Head of caudate nucleus (tissue), 42 donors: ENCODE results near the gene COL4A2.

Source experiments
- DNase-seq, 42 donors: peaks; one replicate each; pipeline versions ENCODE4 v3.0.0 to v3.0.0-alpha.2; 2020 to 2021; ENCODE audit warnings: mixed read lengths in 7 of 42
- intact Hi-C: fragments of 100-400 bp; cut with DNase I; formaldehyde crosslinking; loops from one replicate; pipeline ENCODE4 v1.15.0; 2022

COL4A2 gene

DNA sequence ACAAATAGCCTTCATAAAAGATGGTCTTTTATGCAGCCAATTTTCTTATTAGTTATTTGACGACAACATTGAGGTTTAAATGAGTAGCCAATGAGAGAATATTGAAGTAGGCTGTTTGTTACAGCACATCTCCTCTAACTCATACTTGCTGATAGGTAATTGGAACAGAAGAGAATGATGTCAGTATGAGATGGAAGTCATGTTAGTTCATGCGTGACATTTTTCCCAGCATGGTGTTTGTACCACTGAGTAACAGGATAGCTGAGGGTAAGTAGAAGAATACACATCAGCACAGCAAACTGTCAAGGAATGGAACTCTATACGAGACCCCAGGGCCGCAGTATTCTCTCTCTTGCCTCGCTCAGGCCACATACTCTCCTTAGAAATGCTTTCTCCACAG is 37.2 kb downstream of the COL4A2 start:
- no peak for DNase-seq
- intact Hi-C loops, result no loop called here

DNA sequence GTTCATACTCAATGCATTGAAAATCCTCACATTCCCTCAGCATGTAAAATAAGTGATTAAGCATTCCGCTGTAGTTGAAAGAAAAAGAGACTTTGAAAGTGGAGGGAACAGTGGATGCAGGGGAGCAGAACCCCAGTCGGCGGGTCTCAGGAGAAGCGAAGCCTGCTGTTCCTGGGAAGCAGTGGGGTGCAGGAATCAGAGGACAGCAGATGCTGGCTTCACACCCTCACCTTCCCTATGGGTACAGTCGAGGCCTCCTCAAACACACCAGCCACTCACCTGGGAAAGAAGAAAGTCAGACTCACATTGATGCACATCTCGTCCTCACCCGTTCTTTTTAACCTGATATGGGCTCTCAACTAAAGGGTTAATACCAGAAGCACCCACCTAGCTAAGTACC is 38.2 kb downstream of the COL4A2 start:
- intact Hi-C loops, result no loop called here
- no peak for DNase-seq

DNA sequence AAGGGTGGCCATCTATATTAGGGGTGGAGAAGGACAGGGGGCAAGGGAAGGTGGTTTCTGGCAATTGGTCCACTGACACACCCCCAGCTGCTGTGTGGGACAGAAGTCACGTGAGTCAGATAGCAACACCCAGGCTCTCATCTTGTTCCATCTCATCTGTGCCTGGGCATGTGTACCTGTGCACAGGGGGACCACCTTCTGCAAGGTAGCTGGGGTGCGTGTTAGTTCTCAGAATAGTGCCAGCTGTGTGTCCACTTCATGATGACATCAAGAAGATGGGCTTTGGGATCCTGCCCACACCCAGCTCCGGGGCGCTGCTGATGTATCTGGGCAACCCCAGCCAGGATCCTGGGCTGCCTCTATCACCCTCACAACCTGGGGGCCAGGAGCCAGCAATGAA is 38.6 kb downstream of the COL4A2 start:
- DNase-seq, result no peak
- intact Hi-C loops, result no loop called here

DNA sequence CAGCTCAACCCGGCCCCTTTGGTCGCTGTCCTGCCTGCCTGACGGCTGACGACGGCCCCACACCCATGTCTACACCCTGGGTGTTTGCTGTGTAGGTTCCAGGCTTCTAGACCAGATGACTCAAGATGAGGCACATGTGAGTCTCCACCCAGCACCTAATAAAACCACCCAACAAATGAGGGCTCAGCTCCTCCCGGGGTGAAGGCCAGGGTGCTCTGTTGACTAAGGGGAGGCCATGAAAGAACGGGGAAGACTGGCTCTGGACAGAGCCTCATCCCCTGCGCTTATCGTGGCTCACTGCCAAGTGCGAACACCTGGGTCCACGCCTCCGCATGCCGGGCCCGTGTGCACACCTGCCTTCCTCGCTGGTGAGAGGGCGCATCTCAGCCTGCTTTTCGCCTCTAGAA is 39.6 kb downstream of the COL4A2 start:
- DNase-seq, result no peak
- intact Hi-C loops, result no loop called here

DNA sequence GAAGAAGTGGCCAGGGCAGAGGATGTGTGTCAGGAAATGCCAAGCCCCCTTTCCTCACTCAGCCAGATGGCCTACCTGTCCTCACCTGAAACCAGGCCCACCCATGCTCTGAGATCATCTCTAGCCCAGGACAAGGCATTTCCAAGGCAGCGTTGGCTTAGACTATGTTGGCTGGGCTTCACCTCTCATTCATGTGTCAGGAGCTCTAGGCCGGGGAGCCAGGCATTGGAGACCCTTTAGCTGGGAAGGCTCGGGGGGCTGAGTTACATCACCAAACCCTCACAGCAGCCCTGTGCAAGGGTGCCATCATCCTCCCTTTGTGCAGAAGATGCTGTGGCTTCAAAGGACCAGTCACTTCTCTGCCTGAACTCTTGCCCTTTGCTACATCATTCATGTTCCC is 40.0 kb downstream of the COL4A2 start:
- DNase-seq, result no peak
- intact Hi-C loops, result no loop called here

DNA sequence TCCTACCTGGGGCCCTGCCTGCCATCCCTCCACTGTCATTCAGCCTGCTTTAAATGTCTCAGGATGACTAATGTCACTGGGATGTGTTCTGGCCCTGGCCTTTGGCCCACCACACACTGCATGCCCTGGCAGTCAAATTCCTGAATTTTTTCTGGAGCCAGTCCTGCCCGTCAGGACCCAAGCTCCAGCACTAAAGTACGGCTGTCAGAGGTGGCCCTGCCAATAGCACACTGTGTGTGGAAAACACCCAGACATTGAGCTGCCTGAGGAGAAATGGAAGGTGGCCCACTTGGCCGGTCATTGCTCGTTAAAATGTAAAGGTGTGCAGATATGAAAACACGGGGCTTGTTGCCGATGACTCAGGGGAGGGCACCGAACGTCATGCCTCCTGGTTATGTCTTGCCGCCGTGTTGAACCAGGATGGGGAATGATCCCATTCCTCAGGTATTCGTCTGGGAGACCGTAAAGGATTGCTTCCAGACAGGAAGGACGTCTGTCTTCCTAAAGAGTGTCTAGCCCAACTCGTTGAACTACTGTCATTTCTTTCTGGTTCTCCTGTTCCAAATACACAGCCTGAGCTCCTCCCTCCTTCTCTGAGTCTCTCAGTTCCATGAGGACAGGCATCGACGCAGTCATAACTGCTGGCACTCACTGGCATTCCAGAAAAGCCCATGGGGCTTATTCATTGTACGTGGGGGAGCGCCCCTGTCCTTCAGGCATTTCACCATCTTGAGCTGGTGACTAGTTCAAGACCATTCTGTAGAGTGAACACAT is 40.6 kb downstream of the COL4A2 start:
- DNase-seq, result no peak
- intact Hi-C loops, result no loop called here

DNA sequence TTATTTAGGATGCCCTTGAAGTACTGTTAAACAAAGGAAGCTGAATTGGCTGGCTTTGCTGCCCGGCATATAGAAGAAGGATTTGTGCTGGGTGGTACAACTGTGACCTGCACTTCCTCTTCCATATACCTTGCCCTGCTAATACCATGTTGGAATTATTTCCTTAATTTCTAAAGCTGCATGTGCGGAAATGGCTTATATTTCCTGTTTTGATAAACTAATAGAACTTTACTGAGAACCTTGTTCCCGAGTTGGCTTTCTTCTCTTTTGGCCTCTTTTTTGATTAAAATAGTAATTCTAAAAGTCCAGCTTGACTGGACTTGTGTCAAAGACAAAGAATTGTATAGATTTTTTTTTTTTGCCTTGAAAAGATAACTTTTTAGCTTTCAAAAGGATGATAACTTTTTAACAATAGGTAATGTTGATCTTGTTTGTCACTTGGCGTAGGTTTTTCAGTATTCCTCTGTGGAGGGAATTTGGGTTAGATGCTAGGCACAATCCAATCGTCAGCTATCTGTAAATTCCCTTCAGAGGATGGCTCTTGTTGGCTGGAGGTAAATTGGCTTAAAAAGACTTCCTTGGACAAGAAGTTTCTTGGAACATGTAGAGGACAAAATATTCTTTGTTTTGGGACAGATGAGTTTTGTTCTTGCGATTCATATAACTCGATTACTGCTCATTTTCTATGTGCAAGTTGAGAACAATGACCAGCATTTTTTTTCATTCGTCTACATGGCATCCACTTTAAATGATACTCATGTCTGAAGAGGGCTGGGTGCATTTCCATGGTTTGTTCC is 41.4 kb downstream of the COL4A2 start:
- DNase-seq, result no peak
- intact Hi-C loops, result no loop called here

DNA sequence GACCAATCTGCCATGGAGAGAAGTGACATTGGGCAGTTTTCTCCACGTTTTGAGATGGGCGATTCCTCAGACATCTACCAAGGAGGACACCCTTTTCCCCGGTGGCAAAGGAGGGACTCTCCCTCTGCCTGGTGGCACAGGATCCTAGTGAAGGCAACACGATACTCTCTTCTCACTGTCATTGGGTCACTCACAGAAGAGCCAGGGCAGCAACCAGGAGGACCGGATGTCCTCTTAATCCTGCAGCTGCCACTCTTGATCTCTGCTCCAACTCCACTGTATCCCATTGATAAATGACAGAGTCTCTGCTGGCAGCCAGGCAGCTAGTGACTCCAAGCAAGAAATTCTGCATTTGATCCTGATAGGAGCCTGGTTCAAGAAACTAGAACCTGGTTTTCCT is 42.2 kb downstream of the COL4A2 start:
- DNase-seq, result no peak
- intact Hi-C loops, result no loop called here

DNA sequence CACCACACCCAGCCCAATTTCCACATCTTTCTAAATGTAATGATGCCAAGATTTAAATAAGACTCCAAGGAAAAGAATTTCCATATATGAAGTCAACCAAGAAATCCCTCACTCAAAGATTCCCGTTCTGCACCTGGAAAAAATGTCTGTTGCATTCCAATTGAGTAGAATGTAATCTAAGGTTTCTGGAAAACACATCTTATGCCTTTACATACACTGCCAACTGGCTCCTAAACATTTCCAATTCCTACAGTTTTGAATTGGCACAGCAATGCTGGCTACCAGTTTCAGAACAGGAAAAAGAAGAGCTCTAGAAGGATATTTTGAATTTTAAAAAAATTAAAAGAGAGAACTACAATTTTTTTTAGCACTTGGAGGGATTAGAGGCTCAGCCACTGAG is 43.0 kb downstream of the COL4A2 start:
- no peak for DNase-seq
- intact Hi-C loops, result no loop called here

DNA sequence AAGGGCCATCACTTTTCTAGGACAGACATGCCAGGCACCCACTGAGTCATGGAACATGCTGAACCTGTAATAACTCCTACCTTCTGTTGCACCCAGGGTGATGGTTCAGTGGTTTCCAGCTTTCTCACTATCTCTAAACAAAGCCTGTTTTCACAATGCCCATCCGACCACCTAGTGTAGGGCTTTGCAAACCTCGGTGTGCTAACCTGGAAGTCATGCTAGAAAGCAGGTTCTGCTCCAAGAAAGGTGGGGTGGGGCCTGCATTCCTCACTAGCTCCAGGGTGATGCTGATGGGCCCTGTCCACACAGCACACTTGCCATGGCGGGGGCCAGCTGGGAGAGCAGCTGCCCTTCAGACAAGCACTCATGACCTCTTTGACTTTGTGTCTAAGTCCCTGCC is 43.4 kb downstream of the COL4A2 start:
- no peak for DNase-seq
- intact Hi-C loops, result no loop called here

DNA sequence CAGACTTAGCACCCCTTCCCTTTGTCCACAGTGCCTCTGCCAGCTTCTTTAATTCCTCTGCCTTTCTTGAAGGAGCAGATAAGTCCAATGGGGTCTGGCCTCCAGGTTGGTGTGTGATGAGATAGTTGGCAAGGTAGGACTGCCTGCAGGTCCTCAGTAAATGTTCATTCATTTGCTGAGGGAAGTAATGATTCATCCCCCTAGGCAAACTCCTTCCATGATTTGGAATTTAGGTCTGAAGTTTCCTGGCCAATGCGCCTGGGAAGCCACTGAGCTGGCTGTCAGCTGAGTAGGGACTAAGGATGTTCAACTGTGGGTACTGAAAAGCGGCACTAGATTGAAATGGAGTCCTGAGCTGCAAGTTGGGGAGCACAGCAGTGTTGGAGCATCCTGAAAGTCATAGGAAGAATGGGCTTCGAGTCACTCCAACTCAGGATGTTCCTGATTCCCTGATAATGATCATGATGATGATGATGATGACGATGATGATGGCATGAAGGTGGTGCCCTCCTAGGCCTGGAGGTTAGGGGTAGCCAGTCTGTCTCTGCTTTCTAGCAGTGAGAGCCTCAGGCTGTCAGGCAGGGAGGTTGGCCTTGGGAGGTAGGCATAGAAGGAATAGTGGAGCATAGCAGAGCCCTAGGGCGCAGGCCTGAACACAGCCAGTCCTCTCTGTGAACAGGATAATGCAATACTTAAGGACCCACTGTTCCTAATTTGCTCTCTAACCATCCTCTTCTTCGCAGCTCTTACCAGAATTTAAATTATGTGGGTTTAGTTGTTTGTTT is 44.7 kb downstream of the COL4A2 start:
- intact Hi-C loops, result no loop called here

DNA sequence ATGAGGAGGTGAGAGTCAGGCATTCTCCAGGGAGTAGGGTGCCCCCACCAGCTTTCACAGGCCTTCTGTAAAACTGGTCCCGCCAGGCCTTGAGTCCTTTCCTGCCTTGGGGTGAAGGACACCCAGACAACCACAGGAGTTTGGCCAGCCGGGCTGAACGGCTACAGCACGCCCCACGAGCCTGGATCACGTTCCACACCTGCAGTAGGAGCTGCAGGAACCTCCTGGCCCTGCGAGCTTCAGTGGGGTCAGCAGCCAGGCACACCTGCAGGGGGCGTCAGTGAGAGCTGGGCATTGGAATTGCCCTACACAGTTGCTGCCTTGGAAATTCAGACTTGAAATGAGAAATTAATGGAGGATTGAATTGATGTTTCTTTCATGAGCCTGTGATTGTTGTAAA is 45.7 kb downstream of the COL4A2 start:
- DNase-seq, result no peak
- intact Hi-C loops, result no loop called here

More for the DNA sequence above, 44.7 kb downstream of the COL4A2 start:
- no peak for DNase-seq

DNA sequence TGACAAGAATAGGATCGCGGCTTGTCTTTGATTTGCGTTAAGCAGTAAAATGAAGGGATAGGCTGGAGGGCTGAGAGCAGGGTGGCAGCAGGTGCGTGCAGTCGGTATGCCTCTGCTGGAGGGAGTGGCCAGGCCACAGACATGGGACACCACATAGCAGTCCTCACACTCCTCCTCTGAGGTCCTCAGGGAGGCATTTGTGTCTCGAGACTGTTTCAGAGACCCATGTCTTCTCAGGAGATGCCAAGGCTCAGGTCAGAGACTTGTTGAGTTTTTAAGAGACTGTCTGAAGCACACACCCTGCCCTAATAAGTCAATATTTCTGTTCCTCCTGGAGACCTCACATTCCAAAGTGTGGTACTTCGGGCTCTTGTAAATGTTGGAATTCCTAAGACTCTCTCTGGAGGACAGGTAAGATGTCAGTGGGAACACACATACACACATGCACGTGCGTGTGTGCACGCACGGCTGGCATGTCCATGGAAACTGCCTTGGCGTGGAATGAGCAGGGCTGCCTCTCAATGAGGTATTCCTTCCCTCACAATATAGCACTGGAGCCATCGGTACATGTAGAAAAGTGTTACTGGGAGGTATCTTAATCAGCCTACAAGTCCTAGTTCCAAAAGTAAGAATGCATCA is 46.4 kb downstream of the COL4A2 start:
- DNase-seq, result no peak
- intact Hi-C loops, result no loop called here

DNA sequence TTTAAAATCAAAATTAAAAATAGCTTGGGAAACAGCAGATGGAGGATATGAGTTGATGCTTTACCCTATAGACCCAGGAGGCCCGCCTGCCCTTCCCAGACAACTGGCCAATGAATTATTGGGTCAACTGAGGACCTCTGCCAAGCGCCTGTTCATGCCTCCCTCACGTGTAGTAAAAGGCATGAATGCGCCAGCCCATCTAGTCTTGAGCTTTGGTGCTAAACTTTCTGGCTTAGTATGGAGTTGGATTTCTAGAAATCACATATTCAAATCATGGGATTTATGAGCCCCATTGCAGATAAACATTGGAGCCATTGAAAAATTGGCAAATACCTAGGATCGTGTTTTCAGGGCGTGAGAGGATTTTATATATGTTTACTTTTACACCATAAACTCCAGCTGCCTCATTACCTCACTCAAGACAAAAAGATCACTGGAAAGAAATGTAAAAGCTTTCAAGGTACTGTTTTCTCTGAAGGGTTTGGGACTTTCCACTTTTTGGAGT is 47.1 kb downstream of the COL4A2 start:
- DNase-seq, result no peak
- intact Hi-C loops, result no loop called here

DNA sequence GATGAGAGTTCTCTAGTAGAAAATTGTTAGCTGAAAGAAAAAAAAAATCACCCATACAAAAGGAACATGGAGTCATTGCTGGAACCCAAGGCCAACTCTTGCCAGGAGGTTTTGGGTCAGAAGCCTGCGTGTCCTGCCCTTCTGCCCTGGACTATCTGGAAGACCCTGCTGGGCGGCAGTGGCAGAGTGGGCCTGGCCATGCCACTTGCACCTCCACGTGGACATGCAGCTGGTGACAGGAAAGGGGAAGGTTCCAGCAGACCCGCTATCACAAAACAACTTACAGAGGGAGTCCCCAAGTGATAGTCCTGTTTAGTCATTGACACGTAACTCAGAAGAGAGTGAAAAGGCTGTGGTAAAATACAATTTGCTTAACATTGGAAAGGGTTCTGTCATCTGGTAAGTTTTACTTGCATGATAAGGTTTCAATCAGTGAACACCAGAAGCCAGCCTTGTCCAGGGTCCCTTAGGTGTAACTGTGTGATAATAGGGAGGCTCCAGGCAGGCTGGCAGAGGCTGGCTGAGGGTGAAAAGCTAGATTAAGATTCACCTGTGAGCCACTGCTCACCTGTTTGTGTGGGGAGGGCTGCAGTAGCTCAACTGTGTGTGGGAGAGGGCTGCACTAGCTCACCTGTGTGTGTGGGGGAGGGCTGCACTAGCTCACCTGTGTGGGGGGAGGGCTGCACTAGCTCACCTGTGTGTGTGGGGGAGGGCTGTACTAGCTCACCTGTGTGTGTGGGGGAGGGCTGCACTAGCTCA is 47.8 kb downstream of the COL4A2 start:
- DNase-seq, result no peak
- intact Hi-C loops, result no loop called here

DNA sequence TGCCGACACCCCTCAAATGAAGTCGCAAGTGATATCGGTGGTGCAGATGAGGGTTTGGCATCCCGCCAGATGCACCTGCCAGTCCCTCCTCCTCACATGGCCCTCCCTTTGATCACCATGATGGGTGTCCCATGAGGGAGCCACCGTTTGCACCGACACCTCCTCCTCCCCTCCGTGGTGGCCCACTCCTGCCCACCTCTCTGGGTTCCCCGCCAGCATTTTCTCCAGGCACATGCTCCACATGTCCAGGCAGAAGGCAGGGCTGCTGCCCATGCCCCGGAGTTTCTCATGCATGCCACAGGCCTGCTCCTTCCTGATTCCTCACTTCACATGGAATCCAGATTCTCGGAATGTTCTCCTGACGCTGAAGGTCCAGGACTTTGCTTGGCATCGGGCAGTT is 49.3 kb downstream of the COL4A2 start:
- no peak for DNase-seq
- intact Hi-C loops, result no loop called here

DNA sequence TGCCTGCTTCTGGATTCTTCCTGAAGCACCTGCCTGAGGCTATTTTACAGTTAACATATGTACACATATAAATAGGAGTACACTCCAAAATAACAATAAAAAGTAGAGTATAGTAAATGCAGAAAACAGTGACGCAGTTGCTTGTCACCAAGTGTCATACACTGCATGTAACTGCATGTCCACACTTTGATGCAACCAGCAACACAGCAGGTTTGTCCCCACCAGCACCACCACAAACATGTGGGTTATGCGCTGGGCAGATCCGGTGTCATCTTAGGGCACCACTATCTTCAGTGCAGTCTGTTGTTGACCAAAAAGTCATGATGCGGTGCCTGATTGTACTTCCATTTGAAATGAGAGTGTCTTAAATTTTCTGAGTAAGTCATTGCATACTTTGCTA is 51.3 kb downstream of the COL4A2 start:
- no peak for DNase-seq
- intact Hi-C loops, result no loop called here

DNA sequence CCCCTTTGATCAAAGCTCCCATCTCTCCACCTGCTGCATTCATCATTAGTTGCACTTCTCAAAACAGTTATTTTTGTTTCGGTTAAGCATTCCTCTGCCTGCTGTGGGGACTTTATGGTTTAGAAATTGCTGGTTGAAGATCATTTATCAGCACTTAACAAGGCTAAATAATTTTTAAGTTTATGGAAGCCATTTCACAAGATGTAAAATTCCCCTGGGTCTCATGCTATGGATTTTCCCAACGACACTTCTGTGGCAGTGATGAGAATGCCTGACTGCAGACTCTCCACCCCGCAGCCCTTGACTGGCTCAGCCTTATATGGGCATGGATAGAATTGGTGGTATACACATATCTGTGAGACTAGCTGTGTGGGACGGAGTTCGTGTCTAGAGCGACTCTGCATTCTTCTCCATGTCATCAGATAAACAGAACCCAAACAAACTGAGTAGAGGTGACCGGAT is 52.8 kb downstream of the COL4A2 start:
- intact Hi-C loops, result no loop called here
- no peak for DNase-seq

DNA sequence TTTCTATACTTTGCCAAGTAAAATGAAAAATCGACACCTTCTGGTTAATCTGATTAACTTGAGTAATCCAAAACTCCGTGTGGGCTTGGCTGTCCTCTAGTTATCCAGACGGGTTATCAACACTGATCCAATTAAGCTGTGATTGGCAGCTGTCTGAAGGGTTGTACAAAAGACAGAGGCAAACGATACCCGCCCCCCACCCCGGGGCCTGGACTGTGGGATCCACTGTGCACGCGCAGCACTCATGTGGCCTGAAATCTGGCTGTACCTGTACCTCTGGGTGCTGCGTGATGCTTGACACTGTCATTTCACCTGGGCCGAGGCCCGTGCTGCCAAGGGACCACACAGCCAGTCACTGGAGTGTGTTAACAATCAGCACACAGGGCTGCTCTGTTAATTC is 53.5 kb downstream of the COL4A2 start:
- no peak for DNase-seq
- intact Hi-C loops, result no loop called here
